Tibial nerve (tissue), 4 donors: ENCODE measurements around the gene CHST1. TPM values are rescaled to one million over a fixed set of nuclear protein-coding genes. Genes with fewer than 3 reads are reported as not detected.
A peak's percentile ranks its signal among the peaks of the same experiment; 100 is the strongest.

ENCODE experiments used
- DNase-seq, 2 donors: peaks; one replicate each; pipeline ENCODE4 v3.0.0-alpha.2; 2019; ENCODE audit warnings: low spot score in 2 of 2
- H3K27ac ChIP-seq, 4 donors: fragments of 200-600 bp; sonication (generic) in 3 of 4; one replicate each; pipeline ENCODE4 v1.5.1; 2017 to 2019; ENCODE audit warnings: mild to moderate bottlenecking in 1 of 4
- H3K27me3 ChIP-seq, 2 donors: fragments of 200-600 bp; sonication (generic) in 1 of 2; one replicate each; pipeline versions ENCODE4 v1.5.1 to v1.6.0; 2017 to 2019
- H3K36me3 ChIP-seq, 3 donors: fragments of 200-600 bp; sonication (generic); one replicate each; pipeline ENCODE4 v1.5.1; 2018 to 2019
- H3K4me1 ChIP-seq, 4 donors: fragments of 200-600 bp; sonication (generic) in 3 of 4; one replicate each; pipeline ENCODE4 v1.5.1; 2017 to 2019
- H3K4me3 ChIP-seq, 4 donors: fragments of 200-600 bp; sonication (generic) in 3 of 4; one replicate each; pipeline ENCODE4 v1.5.1; 2017 to 2019; ENCODE audit warnings: mild to moderate bottlenecking in 1 of 4, moderate library complexity in 1 of 4
- H3K9me3 ChIP-seq, 4 donors: fragments of 200-600 bp; sonication (generic) in 3 of 4; one replicate each; pipeline ENCODE4 v1.5.1; 2017 to 2019
- CTCF ChIP-seq, 5 experiments: fragments of 200-600 bp in 3 of 5; fragments of 450-650 bp in 2 of 5; sonication (generic) in 3 of 5; IDR thresholded peaks; one replicate each; pipeline ENCODE4 v1.5.1; 2016 to 2019; ENCODE audit warnings: antibody characterized with exemption in 5 of 5, mild to moderate bottlenecking in 3 of 5, moderate library complexity in 2 of 5
- EP300 ChIP-seq, 2 donors: sonication (generic); formaldehyde crosslinking; IDR thresholded peaks; one replicate each; pipeline ENCODE4 v1.6.1; 2017; ENCODE audit warnings: antibody characterized with exemption in 2 of 2, mild to moderate bottlenecking in 1 of 2
- POLR2A ChIP-seq, 2 donors: fragments of 450-650 bp; IDR thresholded peaks; one replicate each; pipeline ENCODE4 v1.6.1; 2017; ENCODE audit warnings: antibody characterized with exemption in 2 of 2, mild to moderate bottlenecking in 2 of 2, moderate library complexity in 2 of 2
- WGBS, 2 donors: methylation state at CpG; one replicate each; pipeline ENCODE4 v1.1.5; 2018; 5-methylcytosine and 5-hydroxymethylcytosine counted together
- total RNA-seq, 4 donors: library from RNA; depleted of rRNA; stranded (reverse); fragments of >200 nt; gene quantifications; one replicate each; pipeline ENCODE4 v1.1.0, GENCODE V29; 2016

CHST1 gene
- total RNA-seq, 4 donors from 2014 or later = 1.2 to 3.6 (median 1.6) TPM

GRCh38 chr11:45658292-45658991, 7.0 kb downstream of the CHST1 start:
- WGBS, 2 donors = 21 to 25% methylated on average over 13 to 14 of the region's 19 CpGs
- H3K27ac ChIP-seq = peak overlapping the region in 1 of 4 donors; percentile 6
- no peaks in the 10 kb centered on the region for H3K9me3 ChIP-seq
- no peak for DNase-seq
- peaks cover 0 to 46% of the 10 kb centered on the region in 2 donors for H3K27me3 ChIP-seq
- H3K36me3 ChIP-seq = no peaks in the 10 kb centered on the region
- TF ChIP-seq EP300 (IDR thresholded peaks at IDR 0.05) (no peak), CTCF (IDR thresholded peaks at IDR 0.05) (no peak), POLR2A (IDR thresholded peaks at IDR 0.05) (no peak)
- H3K4me3 ChIP-seq = no peak overlapping the region
- H3K4me1 ChIP-seq = peaks cover 0 to 22% (median 2%) of the 10 kb centered on the region in 4 donors

GRCh38 chr11:45657496-45658260, 7.7 kb downstream of the CHST1 start:
- 94 to 95% methylated on average over 8 of the region's 8 CpGs for WGBS, 2 donors
- no peak for DNase-seq
- Histone ChIP-seq H3K27me3 (peaks cover 0 to 38% of the 10 kb centered on the region in 2 donors), H3K4me1 (peaks cover 0 to 17% (median 1%) of the 10 kb centered on the region in 4 donors), H3K36me3 (no peaks in the 10 kb centered on the region), H3K4me3 (no peak overlapping the region), H3K9me3 (no peaks in the 10 kb centered on the region), H3K27ac (peak overlapping the region in 1 of 4 donors; percentile 6)
- TF ChIP-seq POLR2A (IDR thresholded peaks at IDR 0.05) (no peak), EP300 (IDR thresholded peaks at IDR 0.05) (no peak)

- WGBS, 2 donors = 85 to 89% methylated on average over 6 of the region's 6 CpGs
- Histone ChIP-seq H3K4me3 (no peak overlapping the region), H3K27me3 (peaks cover 0 to 23% of the 10 kb centered on the region in 2 donors), H3K27ac (no peak overlapping the region), H3K4me1 (peaks cover 0 to 17% (median 0%) of the 10 kb centered on the region in 4 donors), H3K9me3 (no peaks in the 10 kb centered on the region), H3K36me3 (no peaks in the 10 kb centered on the region)
- no peak for DNase-seq
- TF ChIP-seq EP300 (IDR thresholded peaks at IDR 0.05) (no peak), CTCF (IDR thresholded peaks at IDR 0.05) (no peak), POLR2A (IDR thresholded peaks at IDR 0.05) (no peak)
Measured at GRCh38 chr11:45655831-45656230, 9.6 kb downstream of the CHST1 start.

GRCh38 chr11:45655347-45655756, 10.1 kb downstream of the CHST1 start:
- 1 to 15% methylated on average over 10 to 15 of the region's 16 CpGs for WGBS, 2 donors
- H3K4me1 ChIP-seq = peaks cover 0 to 17% (median 0%) of the 10 kb centered on the region in 4 donors
- no peak for TF ChIP-seq POLR2A (IDR thresholded peaks at IDR 0.05)
- TF ChIP-seq CTCF (IDR thresholded peaks at IDR 0.05) = peak; percentile 78 to 94 (median 89)
- no peak for TF ChIP-seq EP300 (IDR thresholded peaks at IDR 0.05)
- H3K9me3 ChIP-seq = no peaks in the 10 kb centered on the region
- H3K4me3 ChIP-seq = no peak overlapping the region
- H3K27me3 ChIP-seq = peaks cover 0 to 23% of the 10 kb centered on the region in 2 donors
- DNase-seq = peak; percentile 52 to 62
- no peak overlapping the region for H3K27ac ChIP-seq
- H3K36me3 ChIP-seq = no peaks in the 10 kb centered on the region

- DNase-seq = no peak
- no peak overlapping the region for H3K27ac ChIP-seq
- no peaks in the 10 kb centered on the region for H3K9me3 ChIP-seq
- no peaks in the 10 kb centered on the region for H3K36me3 ChIP-seq
- TF ChIP-seq EP300 (IDR thresholded peaks at IDR 0.05) (no peak), CTCF (IDR thresholded peaks at IDR 0.05) (no peak), POLR2A (IDR thresholded peaks at IDR 0.05) (no peak)
- peaks cover 0 to 17% (median 0%) of the 10 kb centered on the region in 4 donors for H3K4me1 ChIP-seq
- no peak overlapping the region for H3K4me3 ChIP-seq
- 83 to 87% methylated on average over 2 of the region's 2 CpGs for WGBS, 2 donors
- peaks cover 0 to 23% of the 10 kb centered on the region in 2 donors for H3K27me3 ChIP-seq
Measured at GRCh38 chr11:45655012-45655283, 10.5 kb downstream of the CHST1 start.
